Fibroblast of skin of left quadriceps (primary cell): ENCODE data around the gene BLTP1.
A peak's percentile ranks its signal among the peaks of the same experiment; 100 is the strongest.
"Not testable (repeated sequence)": the region's sequence is repeated elsewhere in the genome, so short reads cannot be mapped to it uniquely, and the experiment has no call there.

ENCODE experiments used
- DNase-seq, 2 experiments: peaks; one replicate each; pipeline ENCODE4 v3.0.0-alpha.2; 2013; ENCODE audit warnings: low read depth in 2 of 2

The BLTP1 gene

DNA sequence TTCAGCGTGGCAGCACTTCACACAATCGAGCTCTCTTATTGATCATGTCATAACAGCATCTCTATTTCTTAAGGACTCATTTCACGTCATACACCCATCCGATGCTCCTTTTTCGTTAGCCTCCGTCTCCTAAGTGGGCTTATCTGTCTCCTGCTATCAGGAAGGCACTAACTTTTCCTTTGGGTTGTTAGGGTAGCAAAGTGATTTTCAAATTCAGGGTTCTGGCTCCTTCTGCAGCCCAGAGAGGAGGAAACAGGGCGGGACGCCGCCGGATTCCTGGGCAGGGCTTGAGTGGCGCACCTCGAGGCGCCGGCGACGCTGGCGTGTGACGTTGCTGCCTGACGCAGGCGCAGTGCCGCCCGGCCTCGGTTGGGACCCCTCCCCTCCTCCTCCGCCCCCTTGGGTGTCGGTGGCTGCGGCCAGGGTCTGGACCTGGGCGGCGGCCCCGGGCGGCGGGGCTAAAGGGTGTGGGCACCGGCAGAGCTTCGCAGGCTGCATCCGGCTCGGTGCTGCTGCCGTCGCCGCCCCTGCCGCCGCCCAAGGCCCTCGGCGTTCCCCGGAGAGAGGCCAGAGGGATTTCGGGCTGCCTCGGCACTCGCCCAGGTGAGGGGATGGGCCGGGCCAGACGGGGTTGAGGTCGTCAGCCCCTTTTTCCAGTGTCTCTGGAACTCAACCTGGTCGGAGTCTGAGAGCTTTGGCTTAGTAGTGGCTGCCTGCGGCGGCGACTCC is at the start of gene BLTP1:
TSS of gene BLTP1 (plus strand) at position 350 of the 729 bp plus-strand sequence. CDS start 18,317 bp downstream, outside the sequence.
- DNase-seq, result peak; percentile 53 to 60

GRCh38 chr4:122104184-122104583 is 47.9 kb upstream of the BLTP1 start:
- DNase-seq, result no peak

DNA sequence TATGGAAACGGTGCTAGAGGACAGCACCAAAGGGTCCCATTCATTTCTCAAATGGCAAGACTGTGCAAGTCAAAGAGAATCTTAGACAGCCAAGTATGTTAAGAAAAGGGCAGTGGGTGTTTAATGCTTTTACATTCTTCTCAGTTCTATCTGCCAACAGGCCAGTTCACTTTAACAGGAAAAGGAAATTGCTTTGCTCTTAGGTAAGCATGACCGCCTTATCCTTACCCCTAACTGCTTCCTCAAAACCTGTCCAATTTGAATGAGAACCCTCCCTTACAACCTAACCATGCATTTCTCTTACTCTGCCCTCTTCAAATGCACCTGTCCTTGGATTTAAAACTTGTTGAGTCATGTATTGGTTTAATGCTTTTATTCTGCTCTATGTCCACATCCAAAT is 44.5 kb upstream of the BLTP1 start:
- no peak for DNase-seq

- DNase-seq, result not testable (repeated sequence)
Measured at GRCh38 chr4:122110304-122110703, 41.8 kb upstream of the BLTP1 start.

- DNase-seq, result peak in 1 of 2 experiments; percentile 7
Measured at GRCh38 chr4:122117743-122118142, 34.4 kb upstream of the BLTP1 start.

DNA sequence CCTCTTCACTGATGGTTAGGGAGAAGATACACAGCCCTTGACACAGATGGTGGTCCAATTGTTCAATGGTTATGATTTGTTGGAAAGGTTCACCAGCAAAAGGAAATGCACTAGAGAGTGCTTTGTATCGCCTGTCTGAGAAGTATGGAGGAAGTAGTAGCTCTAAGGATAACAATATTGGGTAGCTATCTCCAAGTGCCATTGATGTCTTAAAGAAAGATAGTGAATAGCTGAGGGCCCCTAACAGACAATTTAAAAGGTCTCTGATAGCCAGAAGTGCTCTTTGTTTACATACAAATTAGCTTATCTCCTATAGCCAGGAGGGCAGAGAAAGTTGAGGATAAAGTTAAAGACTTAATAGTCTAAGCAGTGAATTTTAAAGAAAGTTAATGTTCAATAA is 33.9 kb upstream of the BLTP1 start:
- DNase-seq, result no peak

DNA sequence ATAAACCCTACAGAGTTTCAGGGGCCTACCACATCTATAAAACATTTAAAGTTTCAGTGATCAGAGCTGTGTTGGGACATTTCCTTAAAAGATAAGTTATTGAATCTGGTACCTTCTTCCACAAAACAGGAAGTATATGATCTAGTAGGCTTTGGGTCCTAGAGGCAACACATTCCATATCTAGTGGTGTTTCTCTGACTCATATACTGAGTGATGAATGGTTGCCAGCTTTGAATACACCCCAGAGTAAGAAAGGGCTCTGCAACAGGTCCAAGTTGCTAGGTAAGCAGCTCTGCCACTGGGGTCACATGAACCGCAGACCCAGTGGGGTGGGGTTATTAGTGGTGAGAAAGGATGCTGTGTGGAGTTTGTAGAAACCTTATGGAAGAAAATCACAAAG is 32.4 kb upstream of the BLTP1 start:
- DNase-seq, result no peak

GRCh38 chr4:122121593-122121992 is 30.5 kb upstream of the BLTP1 start:
- DNase-seq, result no peak

DNA sequence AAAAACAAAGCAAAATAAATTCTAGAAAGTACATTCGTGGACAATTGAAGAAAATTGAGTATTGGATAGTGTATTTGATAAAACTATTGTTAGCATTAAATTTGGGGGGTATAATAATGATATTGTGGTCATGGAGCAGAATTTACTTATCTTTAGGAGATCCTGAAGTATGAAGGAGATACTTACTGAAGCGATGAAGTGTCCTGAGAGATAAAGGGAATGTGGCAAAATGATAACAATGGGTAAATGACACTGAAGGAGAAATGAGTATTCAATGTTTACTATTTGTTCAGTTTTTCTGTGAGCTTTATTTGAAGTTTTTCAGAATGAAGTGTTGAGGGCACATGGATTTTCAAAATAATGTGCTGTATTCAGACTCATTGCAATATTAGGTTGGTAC is 30.0 kb upstream of the BLTP1 start:
- DNase-seq, result no peak

DNA sequence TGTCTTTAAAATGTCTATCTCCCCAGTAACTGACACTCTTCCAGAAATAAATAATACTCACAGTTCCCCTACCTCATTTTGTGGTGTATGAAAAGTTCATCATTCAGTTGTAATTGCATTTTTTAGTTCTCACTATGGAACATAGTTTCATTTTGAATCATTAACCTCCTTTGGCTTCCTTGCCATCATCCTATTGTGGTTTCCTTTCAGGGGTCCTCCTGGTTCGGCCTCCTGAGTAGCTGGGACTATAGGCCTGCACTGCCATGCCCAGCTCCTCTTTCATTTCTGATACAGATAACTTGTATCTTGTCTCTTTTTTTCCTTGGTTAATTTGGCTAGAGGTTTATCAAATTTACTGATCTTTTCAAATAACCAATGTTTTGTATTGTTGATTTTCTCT is 23.1 kb upstream of the BLTP1 start:
- no peak for DNase-seq

GRCh38 chr4:122131562-122132157 is 20.5 kb upstream of the BLTP1 start:
- no peak for DNase-seq

GRCh38 chr4:122132891-122133290 is 19.2 kb upstream of the BLTP1 start:
- DNase-seq, result no peak

- no peak for DNase-seq
Measured at GRCh38 chr4:122139139-122139538, 13.0 kb upstream of the BLTP1 start.

DNA sequence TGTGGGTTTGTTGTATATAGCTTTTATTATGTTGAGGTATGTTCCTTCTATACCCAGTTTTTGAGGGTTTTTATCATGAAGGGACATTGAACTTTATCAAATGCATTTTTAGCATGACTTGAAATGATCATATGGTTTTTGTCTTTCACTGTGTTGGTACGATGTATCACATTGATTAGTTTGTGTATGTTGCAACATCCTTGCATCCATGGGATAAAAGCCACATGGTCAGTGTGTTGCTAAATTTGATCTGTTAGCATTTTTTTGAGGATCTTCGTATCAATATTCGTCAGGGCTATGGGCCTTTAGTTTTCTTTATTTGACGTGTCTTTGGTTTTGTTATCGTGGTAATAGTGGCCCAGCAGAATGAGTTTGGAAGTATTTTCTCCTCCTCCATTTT is 11.3 kb upstream of the BLTP1 start:
- no peak for DNase-seq

- no peak for DNase-seq
Measured at GRCh38 chr4:122142687-122143086, 9.4 kb upstream of the BLTP1 start.

- DNase-seq, result no peak
Measured at GRCh38 chr4:122146652-122147051, 5.5 kb upstream of the BLTP1 start.

GRCh38 chr4:122150931-122151330 is 1.2 kb upstream of the BLTP1 start:
- DNase-seq, result no peak

- DNase-seq, result no peak
Measured at GRCh38 chr4:122152711-122153226, 638 bp downstream of the BLTP1 start.

- DNase-seq, result no peak
Measured at GRCh38 chr4:122156819-122157218, 4.7 kb downstream of the BLTP1 start.

DNA sequence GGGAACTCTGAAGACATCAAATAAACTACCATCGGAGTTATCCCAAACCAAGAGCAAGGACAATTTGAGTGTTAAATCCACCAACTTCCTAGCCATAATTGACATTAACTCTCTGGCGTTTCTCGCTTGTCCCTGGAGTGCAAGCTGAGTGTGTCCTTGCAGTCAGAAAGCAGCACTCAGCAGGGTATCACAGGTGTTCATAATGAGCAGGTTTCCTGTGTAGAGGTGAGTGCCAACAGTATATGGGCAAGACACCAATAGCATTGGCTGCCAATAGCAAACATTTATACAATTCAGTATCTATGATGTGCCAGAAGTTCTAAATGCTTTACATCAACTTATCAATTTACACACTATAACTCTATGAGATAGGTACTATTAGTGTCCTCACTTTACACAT is 11.2 kb downstream of the BLTP1 start:
- DNase-seq, result no peak

DNA sequence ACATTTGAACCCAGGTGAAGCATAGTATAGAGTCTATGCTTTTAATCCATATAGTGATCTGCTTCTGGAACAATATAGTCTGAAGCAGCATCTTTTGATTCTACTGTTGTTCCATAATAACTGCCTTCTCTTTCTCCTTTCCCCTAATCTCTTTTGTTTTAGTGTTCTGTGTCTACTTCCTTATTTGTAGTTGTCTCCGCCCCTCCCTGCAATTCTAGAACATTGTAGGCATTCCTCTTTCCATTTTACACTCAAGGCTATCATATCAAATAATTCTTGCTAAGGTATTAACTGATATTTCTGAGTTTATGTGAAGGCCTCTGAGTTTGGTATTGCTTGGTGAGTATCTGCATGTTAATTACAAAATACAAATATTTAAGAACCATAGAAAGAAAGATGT is 11.6 kb downstream of the BLTP1 start:
- no peak for DNase-seq

DNA sequence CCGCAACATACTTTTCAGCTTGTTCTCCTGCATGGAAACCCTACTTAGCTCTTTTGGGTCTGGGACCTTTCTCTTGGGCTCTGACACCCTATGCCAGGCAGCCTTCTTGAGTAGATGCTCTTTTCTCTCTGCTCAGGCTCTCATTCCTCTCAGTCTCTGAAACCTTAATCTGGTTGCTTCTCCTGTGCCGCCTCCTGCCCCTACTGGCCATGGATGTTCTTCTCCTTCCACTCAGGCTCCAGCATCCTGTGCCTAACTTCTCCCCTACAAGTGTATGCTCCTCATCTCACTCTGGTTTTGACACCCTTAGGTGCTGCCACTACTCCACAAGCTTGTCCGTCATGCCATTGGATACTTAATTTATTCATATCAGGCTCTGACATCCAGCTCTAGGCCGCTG is 15.2 kb downstream of the BLTP1 start:
- no peak for DNase-seq

DNA sequence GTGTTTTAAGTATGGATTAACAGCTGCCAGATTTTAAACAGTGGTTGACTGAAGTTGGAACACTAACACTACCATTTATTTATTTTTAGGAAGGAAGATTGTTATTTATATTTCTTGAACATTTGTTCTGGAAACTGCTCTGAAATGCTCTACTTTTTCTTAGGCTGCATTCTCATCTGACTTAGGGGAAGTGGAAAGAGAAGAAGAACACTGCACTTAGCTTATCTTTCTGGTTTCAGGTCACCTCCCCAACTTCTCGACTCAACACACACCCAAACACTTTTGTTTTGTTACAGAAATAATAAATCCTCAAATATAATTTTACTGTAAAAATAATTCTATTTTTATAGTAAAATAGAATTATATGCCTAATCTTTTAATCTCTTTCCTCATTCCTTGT is 18.6 kb downstream of the BLTP1 start:
- no peak for DNase-seq
